ENCODE results near the gene TSPAN18. TPM values are rescaled to one million over a fixed set of nuclear protein-coding genes. Genes with fewer than 3 reads are reported as not detected.

TSPAN18 gene
- total and polyA plus RNA-seq, 2 of the 8 experiments (the other 6 are each of a cell fraction or from before 2014, with no cell fraction given), result 5.2 to 10.2 TPM

- TF ChIP-seq CHD7 (IDR thresholded peaks at IDR 0.05; ENCODE audit: insufficient replicate concordance, low read length), result no peak
Observed at GRCh38 chr11:44789496-44789895, 62.7 kb downstream of the TSPAN18 start (continued).
